OCI-LY7 (cell line): ENCODE results near the gene VKORC1L1. TPM values are rescaled to one million over a fixed set of nuclear protein-coding genes. Genes with fewer than 3 reads are reported as not detected.

ENCODE experiments used
- BruUV-seq: library from RNA; stranded (reverse); fragments of 400-500 nt; replicated peaks from 2 replicates; lab custom pipeline; 2021; lab: Mats Ljungman, UMichigan
- CTCF ChIA-PET: fragments of 300-600 bp; sonication (Branson Sonifier 250); formaldehyde crosslinking; loops from one replicate; lab custom pipeline; 2022; ENCODE audit warnings: antibody characterized with exemption; ENCODE audit not compliant: unreplicated experiment; lab: Charles Lee
- POLR2A ChIA-PET: fragments of 300-600 bp; sonication (Branson Sonifier 250); formaldehyde crosslinking; loops from one replicate; lab custom pipeline; 2022; ENCODE audit warnings: antibody characterized with exemption; lab: Charles Lee
- DNase-seq: peaks from one replicate; pipeline ENCODE4 v3.0.0-alpha.2; 2015; ENCODE audit warnings: low spot score
- H2AFZ ChIP-seq: fragments of 200-600 bp; sonication (generic), shearing (Covaris generic); 2 replicates; pipeline ENCODE4 v1.6.1; 2014; ENCODE audit warnings: mild to moderate bottlenecking, antibody characterized with exemption, low read length, moderate library complexity
- H3K27ac ChIP-seq: fragments of 200-600 bp; sonication (generic); 2 replicates; pipeline ENCODE4 v1.5.1; 2014; ENCODE audit warnings: mixed run types, low read depth, mild to moderate bottlenecking, moderate library complexity, low read length, inconsistent platforms; ENCODE audit not compliant: poor library complexity, severe bottlenecking
- H3K36me3 ChIP-seq: fragments of 200-600 bp; sonication (generic); 2 replicates; pipeline ENCODE4 v1.6.1; 2014; ENCODE audit warnings: mild to moderate bottlenecking, antibody characterized with exemption, low read length, moderate library complexity, mixed read lengths; ENCODE audit not compliant: insufficient read depth
- H3K4me1 ChIP-seq: fragments of 200-600 bp; sonication (generic); 2 replicates; pipeline ENCODE4 v1.5.1; 2014; ENCODE audit warnings: mild to moderate bottlenecking, low read length; ENCODE audit not compliant: insufficient read depth, poor library complexity, severe bottlenecking
- H3K4me2 ChIP-seq: fragments of 200-600 bp; sonication (generic); 2 replicates; pipeline ENCODE4 v1.6.1; 2014; ENCODE audit warnings: mild to moderate bottlenecking, low read length
- H3K4me3 ChIP-seq: fragments of 200-600 bp; sonication (generic); 2 replicates; pipeline ENCODE4 v1.5.1; 2014; ENCODE audit warnings: mild to moderate bottlenecking, low read depth, low read length; ENCODE audit not compliant: poor library complexity, severe bottlenecking
- H3K79me2 ChIP-seq: fragments of 200-600 bp; sonication (generic); 2 replicates; pipeline ENCODE4 v1.6.1; 2016; ENCODE audit warnings: low read depth, mild to moderate bottlenecking, low read length, moderate library complexity, mixed read lengths; ENCODE audit not compliant: insufficient read depth
- H3K9me2 ChIP-seq: fragments of 200-600 bp; sonication (generic); 2 replicates; pipeline ENCODE4 v1.6.1; 2016; ENCODE audit warnings: mild to moderate bottlenecking, low read length, mixed read lengths; ENCODE audit not compliant: insufficient read depth
- H3K9me3 ChIP-seq: fragments of 200-600 bp; sonication (generic); 2 replicates; pipeline ENCODE4 v1.6.1; 2014; ENCODE audit warnings: mild to moderate bottlenecking, mixed run types, low read length, mixed read lengths
- H4K20me1 ChIP-seq: fragments of 200-600 bp; sonication (generic); 2 replicates; pipeline ENCODE4 v1.6.1; 2014; ENCODE audit warnings: mild to moderate bottlenecking, antibody characterized with exemption, low read length, moderate library complexity, mixed read lengths; ENCODE audit not compliant: insufficient read depth
- CTCF ChIP-seq: fragments of 200-600 bp; sonication (generic); conservative IDR thresholded peaks from 2 replicates; pipeline ENCODE4 v1.5.1; 2014; ENCODE audit warnings: mild to moderate bottlenecking, antibody characterized with exemption, low read length, moderate library complexity, mixed read lengths
- EZH2phosphoT487 ChIP-seq: fragments of 200-600 bp; sonication (generic); IDR thresholded peaks from 2 replicates; pipeline ENCODE4 v1.6.1; 2018; ENCODE audit warnings: low read depth, borderline replicate concordance, mild to moderate bottlenecking, mixed run types, antibody characterized with exemption, low read length, moderate library complexity, mixed read lengths
- intact Hi-C: fragments of 100-400 bp; cut with micrococcal nuclease; formaldehyde crosslinking; loops from one replicate; pipeline ENCODE4 v1.10.0; 2022; ENCODE audit not compliant: unreplicated experiment
- total RNA-seq, 2 experiments: library from RNA; depleted of rRNA in 1 of 2; stranded (reverse); fragments of >200 nt in 1 of 2; shearing (Covaris generic) in 1 of 2; gene quantifications; 2 replicates each; pipeline ENCODE4 v1.2.3, GENCODE V29; 2014 to 2022

The VKORC1L1 gene
- total RNA-seq, 2 experiments from 2014 or later = 17.4 to 31.9 TPM

GRCh38 chr7:65902306-65902705 lies 29.4 kb downstream of the VKORC1L1 start:
- Histone ChIP-seq H3K79me2 (peaks cover 6% of the 10 kb centered on the region; the same call in 1 of the 2 replicates), H3K36me3 (peaks cover 58% of the 10 kb centered on the region), H3K4me3 (no peak overlapping the region), H2AFZ (no peak overlapping the region), H3K9me3 (peaks cover 10% of the 10 kb centered on the region; the same call in 1 of the 2 replicates), H4K20me1 (no peaks in the 10 kb centered on the region), H3K9me2 (no peaks in the 10 kb centered on the region), H3K4me2 (no peak overlapping the region), H3K27ac (no peak overlapping the region), H3K4me1 (no peaks in the 10 kb centered on the region)
- intact Hi-C loops = no loop called here
- POLR2A ChIA-PET = no interaction called here
- BruUV-seq = TSS peak; percentile 25
- DNase-seq = no peak
- TF ChIP-seq EZH2phosphoT487 = no peak
- CTCF ChIA-PET = no interaction called here

- H3K27ac ChIP-seq = no peak overlapping the region
- DNase-seq = no peak
- POLR2A ChIA-PET = no interaction called here
- H3K4me1 ChIP-seq = no peaks in the 10 kb centered on the region
- no peak overlapping the region for H2AFZ ChIP-seq
- peaks cover 6% of the 10 kb centered on the region; the same call in 1 of the 2 replicates for H4K20me1 ChIP-seq
- TF ChIP-seq EZH2phosphoT487 = no peak
- TF ChIP-seq CTCF = no peak
- H3K79me2 ChIP-seq = peaks cover 23% of the 10 kb centered on the region; the same call in 1 of the 2 replicates
- H3K4me3 ChIP-seq = no peak overlapping the region
- peaks cover 21% of the 10 kb centered on the region for H3K36me3 ChIP-seq
- no TSS peak for BruUV-seq
- intact Hi-C loops = no loop called here
- H3K9me3 ChIP-seq = peaks cover 10% of the 10 kb centered on the region; the same call in 1 of the 2 replicates
- CTCF ChIA-PET = no interaction called here
- no peaks in the 10 kb centered on the region for H3K9me2 ChIP-seq
- no peak overlapping the region for H3K4me2 ChIP-seq
Observed at GRCh38 chr7:65907501-65908198, 34.8 kb downstream of the VKORC1L1 start.

GRCh38 chr7:65910237-65910636 lies 37.4 kb downstream of the VKORC1L1 start:
- H3K79me2 ChIP-seq = peaks cover 23% of the 10 kb centered on the region; the same call in 1 of the 2 replicates
- H3K4me3 ChIP-seq = no peak overlapping the region
- no peaks in the 10 kb centered on the region for H3K4me1 ChIP-seq
- H2AFZ ChIP-seq = no peak overlapping the region
- POLR2A ChIA-PET = interaction anchor here (0.6 to 2.1 kb wide), 3 partner anchors 11 to 65 kb away, joined by 3 to 8 read pairs (median 3); no protein-coding TSS in a partner anchor
- intact Hi-C loops = no loop called here
- BruUV-seq = no TSS peak
- CTCF ChIA-PET = no interaction called here
- no peak for DNase-seq
- H3K36me3 ChIP-seq = peaks cover 5% of the 10 kb centered on the region; the same call in 1 of the 2 replicates
- H3K9me2 ChIP-seq = no peaks in the 10 kb centered on the region
- no peak for TF ChIP-seq CTCF
- TF ChIP-seq EZH2phosphoT487 = no peak
- H4K20me1 ChIP-seq = peaks cover 6% of the 10 kb centered on the region; the same call in 1 of the 2 replicates
- no peaks in the 10 kb centered on the region for H3K9me3 ChIP-seq
- no peak overlapping the region for H3K27ac ChIP-seq
- no peak overlapping the region for H3K4me2 ChIP-seq
